Sigmoid colon (tissue), 7 donors: ENCODE data around the gene STK17A. TPM values are rescaled to one million over a fixed set of nuclear protein-coding genes. Genes with fewer than 3 reads are reported as not detected.

Experiments used
- DNase-seq: peaks from one replicate; pipeline ENCODE4 v3.0.0-alpha.2; 2019
- H3K27ac ChIP-seq, 4 donors: fragments of 200-600 bp; sonication (generic); one replicate each; pipeline ENCODE4 v1.5.1; 2016 to 2019; ENCODE audit warnings: mild to moderate bottlenecking in 1 of 4
- H3K27me3 ChIP-seq, 3 donors: fragments of 200-600 bp; sonication (generic); one replicate each; pipeline ENCODE4 v1.5.1; 2019; ENCODE audit warnings: mild to moderate bottlenecking in 1 of 3
- H3K36me3 ChIP-seq, 4 donors: fragments of 200-600 bp; sonication (generic); one replicate each; pipeline ENCODE4 v1.5.1; 2016 to 2019
- H3K4me1 ChIP-seq, 4 donors: fragments of 200-600 bp; sonication (generic); one replicate each; pipeline ENCODE4 v1.5.1; 2017 to 2019
- H3K4me3 ChIP-seq, 4 donors: fragments of 200-600 bp; sonication (generic); one replicate each; pipeline ENCODE4 v1.5.1; 2017 to 2019; ENCODE audit warnings: mild to moderate bottlenecking in 2 of 4, moderate library complexity in 1 of 4
- H3K9me3 ChIP-seq, 4 donors: fragments of 200-600 bp in 3 of 4; sonication (generic) in 3 of 4; one replicate each; pipeline versions ENCODE4 v1.5.1 to v1.6.1; 2013 to 2019
- EP300 ChIP-seq, 4 donors: sonication (generic); formaldehyde crosslinking; IDR thresholded peaks; one replicate each; pipeline ENCODE4 v1.6.1; 2017; ENCODE audit warnings: antibody characterized with exemption in 4 of 4
- POLR2A ChIP-seq, 2 donors: fragments of 450-650 bp; IDR thresholded peaks; one replicate each; pipeline ENCODE4 v1.6.1; 2016; ENCODE audit warnings: antibody characterized with exemption in 2 of 2, mild to moderate bottlenecking in 2 of 2, moderate library complexity in 2 of 2
- POLR2AphosphoS5 ChIP-seq, 4 donors: sonication (generic); formaldehyde crosslinking; IDR thresholded peaks; one replicate each; pipeline ENCODE4 v1.6.1; 2017; ENCODE audit warnings: antibody characterized with exemption in 4 of 4
- WGBS, 2 donors: extraction: QIAGEN DNeasy Blood & Tissue Kit; methylation state at CpG; one replicate each; pipeline ENCODE4 v1.1.7; 2013; 5-methylcytosine and 5-hydroxymethylcytosine counted together
- intact Hi-C: fragments of 100-400 bp; cut with DNase I; formaldehyde crosslinking; loops from one replicate; pipeline ENCODE4 v1.15.1; 2023
- polyA plus RNA-seq, 3 donors: library from polyadenylated mRNA; stranded (reverse); fragments of 200-250 nt; gene quantifications; one replicate each; pipeline ENCODE4 v1.2.3, GENCODE V29; 2013
- total RNA-seq, 4 donors: library from RNA; depleted of rRNA; stranded (reverse); fragments of >200 nt; gene quantifications; one replicate each; pipeline ENCODE4 v1.1.0, GENCODE V29; 2016
- TF ChIP-seq, protein P1 (sequence below), 4 experiments: fragments of 450-650 bp in 3 of 4; fragments of 200-600 bp in 1 of 4; IDR thresholded peaks; one replicate each; pipeline ENCODE4 v1.5.1; 2016 to 2019; ENCODE audit warnings: antibody characterized with exemption in 4 of 4, mild to moderate bottlenecking in 3 of 4, moderate library complexity in 2 of 4
- donor health status: healthy with polysubstance abuse.
- donor health status: Bipolar disorder and iron deficiency.
- donor health status: healthy.

The STK17A gene
- total and polyA plus RNA-seq, 7 donors: 9.3 to 29.6 (median 16.8) TPM

DNA sequence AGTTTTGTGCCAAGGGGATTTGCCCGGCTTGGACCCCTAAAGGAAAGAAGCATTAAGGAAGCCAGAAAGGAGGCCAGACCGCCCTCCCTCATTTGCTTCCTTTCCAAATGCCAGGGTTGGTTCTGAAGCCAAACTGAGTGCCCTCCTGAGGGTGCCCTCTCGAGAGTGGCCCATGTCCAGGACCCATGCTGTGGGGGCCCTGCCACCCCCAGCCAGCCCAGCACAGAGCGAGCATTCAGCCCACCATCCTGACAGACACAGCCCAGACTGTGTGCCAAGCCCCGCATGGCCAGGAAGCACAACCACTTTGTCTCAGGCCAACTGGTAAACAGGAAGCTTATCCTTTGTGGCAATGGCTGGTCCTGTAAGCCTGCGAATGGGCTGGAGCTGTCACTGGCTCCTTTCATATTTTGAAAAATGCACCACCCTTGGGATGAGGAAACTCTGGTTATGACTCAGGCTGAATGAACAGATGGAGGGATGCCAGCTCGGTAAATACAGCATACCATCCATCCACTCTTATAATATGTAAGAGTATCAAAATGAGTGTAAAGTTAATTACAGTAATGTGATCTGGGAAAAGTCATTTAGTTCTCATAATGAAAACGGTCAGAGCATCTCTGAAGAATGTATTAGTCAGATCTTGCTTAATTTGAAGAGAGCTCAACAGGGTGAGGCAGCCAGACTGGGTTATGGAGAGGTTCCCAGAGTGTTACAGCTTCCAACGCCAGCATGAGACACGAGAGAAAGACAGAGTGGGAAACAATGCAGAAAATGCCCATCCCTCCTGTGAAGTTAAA, 65.0 kb downstream of the STK17A start:
- Histone ChIP-seq H3K9me3 (no peaks in the 10 kb centered on the region), H3K27me3 (no peaks in the 10 kb centered on the region), H3K4me1 (peaks cover 0 to 62% (median 60%) of the 10 kb centered on the region in 4 donors), H3K36me3 (peaks cover 0 to 8% (median 5%) of the 10 kb centered on the region in 4 donors), H3K27ac (peak overlapping the region; percentile 82 to 96 (median 94)), H3K4me3 (no peak overlapping the region)
- WGBS, 2 donors: 24 to 42% methylated on average over 10 of the region's 10 CpGs
- DNase-seq: peak; percentile 89
- intact Hi-C loops: loop anchor here (2.0 kb wide), 1 partner anchor 65 kb away; the partner anchor contains the start of gene STK17A
- TF ChIP-seq, protein P1, sequence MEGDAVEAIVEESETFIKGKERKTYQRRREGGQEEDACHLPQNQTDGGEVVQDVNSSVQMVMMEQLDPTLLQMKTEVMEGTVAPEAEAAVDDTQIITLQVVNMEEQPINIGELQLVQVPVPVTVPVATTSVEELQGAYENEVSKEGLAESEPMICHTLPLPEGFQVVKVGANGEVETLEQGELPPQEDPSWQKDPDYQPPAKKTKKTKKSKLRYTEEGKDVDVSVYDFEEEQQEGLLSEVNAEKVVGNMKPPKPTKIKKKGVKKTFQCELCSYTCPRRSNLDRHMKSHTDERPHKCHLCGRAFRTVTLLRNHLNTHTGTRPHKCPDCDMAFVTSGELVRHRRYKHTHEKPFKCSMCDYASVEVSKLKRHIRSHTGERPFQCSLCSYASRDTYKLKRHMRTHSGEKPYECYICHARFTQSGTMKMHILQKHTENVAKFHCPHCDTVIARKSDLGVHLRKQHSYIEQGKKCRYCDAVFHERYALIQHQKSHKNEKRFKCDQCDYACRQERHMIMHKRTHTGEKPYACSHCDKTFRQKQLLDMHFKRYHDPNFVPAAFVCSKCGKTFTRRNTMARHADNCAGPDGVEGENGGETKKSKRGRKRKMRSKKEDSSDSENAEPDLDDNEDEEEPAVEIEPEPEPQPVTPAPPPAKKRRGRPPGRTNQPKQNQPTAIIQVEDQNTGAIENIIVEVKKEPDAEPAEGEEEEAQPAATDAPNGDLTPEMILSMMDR (IDR thresholded peaks at IDR 0.05): no peak
- peak in 1 of 4 donors; percentile 7 for TF ChIP-seq EP300 (IDR thresholded peaks at IDR 0.05)
- TF ChIP-seq POLR2AphosphoS5 (IDR thresholded peaks at IDR 0.05): peak in 3 of 4 donors; percentile 65 to 80 (median 67)
- no peak for TF ChIP-seq POLR2A (IDR thresholded peaks at IDR 0.05)

- DNase-seq: no peak
- TF ChIP-seq, protein P1 (IDR thresholded peaks at IDR 0.05): no peak
- no peak for TF ChIP-seq EP300 (IDR thresholded peaks at IDR 0.05)
- no peak for TF ChIP-seq POLR2A (IDR thresholded peaks at IDR 0.05)
- no peak for TF ChIP-seq POLR2AphosphoS5 (IDR thresholded peaks at IDR 0.05)
- intact Hi-C loops: loop anchor here (2.0 kb wide), 1 partner anchor 66 kb away; the partner anchor contains the start of gene STK17A
- H3K27ac ChIP-seq: peak overlapping the region; percentile 82 to 96 (median 94)
- WGBS, 2 donors: 26 to 52% methylated on average over 8 of the region's 8 CpGs
- H3K36me3 ChIP-seq: peaks cover 0 to 3% (median under 1%) of the 10 kb centered on the region in 4 donors
- no peaks in the 10 kb centered on the region for H3K9me3 ChIP-seq
- no peaks in the 10 kb centered on the region for H3K27me3 ChIP-seq
- no peak overlapping the region for H3K4me3 ChIP-seq
- H3K4me1 ChIP-seq: peaks cover 0 to 62% (median 60%) of the 10 kb centered on the region in 4 donors
Measured at GRCh38 chr7:43648473-43649406, 65.8 kb downstream of the STK17A start.

DNA sequence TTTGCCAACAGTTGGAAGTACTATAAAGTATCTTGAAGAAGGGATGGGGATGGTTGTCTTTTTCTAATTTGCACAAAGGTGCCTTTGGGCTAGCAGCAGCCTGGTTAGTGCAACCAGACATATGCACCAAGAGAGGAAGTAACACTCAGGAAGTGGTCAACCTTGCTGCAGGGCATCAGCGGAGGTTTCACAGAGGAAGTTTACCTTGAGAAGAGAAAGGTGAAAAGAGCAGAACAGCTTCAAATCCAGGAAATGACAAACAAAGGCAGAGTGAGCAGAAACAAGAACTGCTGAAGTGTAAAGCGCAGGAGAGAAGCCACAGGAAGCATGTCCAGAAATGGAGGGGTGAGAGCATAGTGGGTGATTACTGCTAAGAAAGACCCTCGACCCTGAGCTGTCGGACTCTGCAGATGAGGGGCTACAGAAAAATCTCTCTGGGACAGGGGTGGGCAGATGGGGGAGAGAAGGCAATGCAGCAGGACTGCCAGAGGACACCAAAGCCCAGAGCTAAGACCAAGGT, 66.9 kb downstream of the STK17A start:
- H3K4me3 ChIP-seq: no peak overlapping the region
- H3K4me1 ChIP-seq: peaks cover 0 to 62% (median 60%) of the 10 kb centered on the region in 4 donors
- H3K27ac ChIP-seq: peak overlapping the region; percentile 41 to 96 (median 82)
- no peaks in the 10 kb centered on the region for H3K36me3 ChIP-seq
- DNase-seq: no peak
- WGBS, 2 donors: 32 to 77% methylated on average over 4 of the region's 4 CpGs
- intact Hi-C loops: loop anchor here (2.0 kb wide), 1 partner anchor 67 kb away; the partner anchor contains the start of gene STK17A
- H3K27me3 ChIP-seq: no peaks in the 10 kb centered on the region
- H3K9me3 ChIP-seq: no peaks in the 10 kb centered on the region
- TF ChIP-seq POLR2A (IDR thresholded peaks at IDR 0.05): no peak
- TF ChIP-seq, protein P1 (IDR thresholded peaks at IDR 0.05): no peak

- Histone ChIP-seq H3K9me3 (no peaks in the 10 kb centered on the region), H3K4me1 (peaks cover 0 to 62% (median 59%) of the 10 kb centered on the region in 4 donors), H3K27ac (peak overlapping the region; percentile 41 to 96 (median 82)), H3K27me3 (no peaks in the 10 kb centered on the region), H3K36me3 (no peaks in the 10 kb centered on the region), H3K4me3 (no peak overlapping the region)
- DNase-seq: no peak
- TF ChIP-seq POLR2AphosphoS5 (IDR thresholded peaks at IDR 0.05): no peak
- 34 to 74% methylated on average over 9 of the region's 9 CpGs for WGBS, 2 donors
- intact Hi-C loops: no loop called here
Measured at GRCh38 chr7:43650457-43651052, 67.6 kb downstream of the STK17A start.
